SIG-M5 treated with dmso at 0.1 percent for 504 hours (cell line): ENCODE results near the gene TSPAN9.
A peak's percentile ranks its signal among the peaks of the same experiment; 100 is the strongest.

Source experiments
- DNase-seq: peaks from one replicate; lab custom pipeline; 2025; ENCODE audit not compliant: unreplicated experiment; lab: John Stamatoyannopoulos, UW

The TSPAN9 gene

GRCh38 chr12:3265406-3265805 is 188.2 kb downstream of the TSPAN9 start:
- no peak for DNase-seq

GRCh38 chr12:3266638-3267037 is 189.5 kb downstream of the TSPAN9 start:
- no peak for DNase-seq

- DNase-seq: no peak
Measured at GRCh38 chr12:3267690-3268089, 190.5 kb downstream of the TSPAN9 start.

DNA sequence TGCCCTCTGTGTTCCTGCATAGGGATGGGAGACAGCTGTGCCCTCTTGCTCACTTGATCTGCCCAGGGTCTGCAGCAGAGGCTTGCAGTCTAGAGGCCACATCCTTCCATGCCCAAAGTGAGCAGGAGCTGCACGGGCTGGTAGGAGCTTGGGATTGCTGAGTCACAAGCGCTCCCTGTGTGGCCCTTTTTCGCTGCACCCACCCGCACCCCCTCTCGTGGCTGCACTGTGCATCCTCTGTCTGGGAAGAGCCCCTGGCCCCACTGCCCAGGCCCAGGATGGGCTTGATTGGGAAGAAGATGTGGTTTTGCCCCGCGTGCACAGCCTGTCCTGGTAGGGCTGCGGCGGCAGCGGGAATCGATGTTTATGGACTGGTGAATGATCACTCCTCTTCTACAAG is 192.4 kb downstream of the TSPAN9 start:
- no peak for DNase-seq

DNA sequence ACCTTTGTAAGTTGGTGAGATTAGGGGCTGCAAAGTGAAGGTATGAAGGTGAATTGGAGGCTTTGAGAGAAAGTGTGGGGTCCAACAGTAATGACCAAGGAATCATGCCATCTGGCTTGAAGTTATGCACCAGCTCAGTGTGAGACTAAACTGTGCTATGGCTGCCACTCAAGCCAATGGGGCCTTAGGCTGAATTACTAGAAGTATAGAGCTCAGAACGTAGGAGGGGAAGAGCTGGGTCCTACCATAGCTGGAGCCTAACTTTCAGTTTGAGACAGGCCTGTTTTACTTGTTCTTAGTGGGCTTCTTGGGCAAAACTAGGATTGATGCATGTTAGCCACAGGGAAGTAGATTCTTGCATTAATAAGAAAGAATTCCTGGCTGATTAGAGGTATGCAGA is 194.0 kb downstream of the TSPAN9 start:
- DNase-seq: no peak

- no peak for DNase-seq
Measured at GRCh38 chr12:3271639-3272038, 194.5 kb downstream of the TSPAN9 start.

- DNase-seq: no peak
Measured at GRCh38 chr12:3272958-3273357, 195.8 kb downstream of the TSPAN9 start.

- no peak for DNase-seq
Measured at GRCh38 chr12:3273409-3273853, 196.3 kb downstream of the TSPAN9 start.

GRCh38 chr12:3274664-3275063 is 197.5 kb downstream of the TSPAN9 start:
- no peak for DNase-seq

GRCh38 chr12:3275171-3276041 is 198.2 kb downstream of the TSPAN9 start:
- DNase-seq: peak; percentile 47

DNA sequence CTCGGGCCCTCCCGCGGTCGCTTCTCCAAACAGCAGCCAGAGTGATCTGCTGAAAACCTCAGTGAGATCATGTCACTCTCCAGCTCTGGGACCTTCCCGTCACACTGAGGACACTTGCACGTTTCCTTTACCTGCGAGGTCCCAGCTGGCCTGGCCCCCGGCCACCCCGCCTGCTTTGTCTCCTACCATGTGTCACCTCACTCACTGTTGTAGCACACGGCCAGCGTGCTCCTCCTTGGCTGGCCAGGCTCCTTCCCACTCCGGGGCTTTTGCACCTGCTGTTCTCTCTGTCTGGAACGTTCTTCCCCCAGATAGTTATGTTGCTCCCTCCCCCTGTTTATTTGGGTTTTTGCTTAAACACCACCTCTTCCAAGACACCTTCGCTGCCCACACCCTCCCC is 199.0 kb downstream of the TSPAN9 start:
- no peak for DNase-seq

DNA sequence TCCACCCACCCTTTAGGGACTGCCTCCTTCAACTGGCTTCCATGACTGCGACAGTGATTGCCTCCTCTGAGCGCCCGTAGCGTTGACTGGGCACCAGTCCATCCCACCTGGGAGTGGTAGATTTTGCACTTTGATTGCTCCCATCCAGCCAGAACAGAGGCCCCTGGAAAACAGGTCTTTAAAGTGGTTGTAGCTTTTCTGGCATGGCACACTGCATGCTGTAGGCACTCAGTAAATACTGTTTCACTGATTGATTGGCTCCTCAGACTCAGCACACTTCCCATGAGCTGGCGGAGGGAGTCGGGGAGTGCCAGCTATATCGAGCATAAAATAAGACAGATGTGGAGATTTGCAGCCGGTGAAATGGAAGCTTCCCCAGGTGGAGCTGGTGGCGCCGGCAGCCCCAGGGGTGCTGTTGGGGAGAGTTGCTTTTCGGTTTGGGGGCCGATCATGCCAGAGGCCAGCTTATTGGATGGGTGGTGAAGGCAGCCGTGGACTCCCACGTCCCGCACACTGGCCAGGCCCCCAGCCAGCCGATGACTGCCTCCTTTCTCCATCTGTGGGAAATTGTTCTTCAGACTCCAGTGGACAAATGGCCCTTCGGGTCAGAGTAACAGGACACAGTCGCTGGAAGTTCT is 200.2 kb downstream of the TSPAN9 start:
- DNase-seq: no peak

- DNase-seq: no peak
Measured at GRCh38 chr12:3278681-3279414, 201.7 kb downstream of the TSPAN9 start.

- no peak for DNase-seq
Measured at GRCh38 chr12:3279415-3279780, 202.2 kb downstream of the TSPAN9 start.

DNA sequence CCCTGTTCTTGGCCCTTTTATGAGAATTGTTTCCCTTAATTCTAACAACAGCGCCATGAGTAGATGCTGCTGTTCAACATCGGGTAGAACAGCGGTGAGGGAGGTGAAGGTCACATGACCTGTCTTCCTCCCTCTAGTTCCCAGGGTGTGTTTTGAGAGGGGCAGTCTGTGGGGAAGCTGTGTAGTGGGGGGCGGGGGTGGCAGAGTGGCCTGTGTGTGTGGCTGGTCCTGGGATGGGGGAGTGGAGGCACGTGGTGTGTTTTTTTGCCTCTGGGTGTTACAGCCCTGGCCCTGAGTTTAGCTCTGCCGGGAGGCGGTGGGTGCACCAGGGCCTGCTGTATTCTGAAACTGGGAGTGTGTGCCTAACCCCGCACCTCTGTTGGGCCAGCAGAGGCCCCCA is 202.7 kb downstream of the TSPAN9 start:
- no peak for DNase-seq

DNA sequence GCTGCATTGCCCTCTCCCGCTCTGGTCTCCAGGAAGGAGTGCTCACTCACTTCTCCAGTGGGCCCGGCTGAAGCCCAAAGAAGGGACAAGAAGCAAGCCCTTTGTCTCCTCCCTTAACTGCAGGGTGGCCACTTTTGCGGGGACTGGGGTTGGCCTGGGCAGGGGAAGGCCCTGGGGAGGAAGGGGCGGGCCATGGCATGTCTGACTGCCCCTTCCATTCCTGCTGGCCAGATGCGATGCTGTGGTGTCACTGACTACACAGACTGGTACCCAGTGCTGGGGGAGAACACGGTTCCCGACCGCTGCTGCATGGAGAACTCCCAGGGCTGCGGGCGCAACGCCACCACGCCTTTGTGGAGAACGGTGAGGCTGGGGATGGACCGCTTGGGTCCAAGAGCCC is 203.8 kb downstream of the TSPAN9 start:
- DNase-seq: no peak

- no peak for DNase-seq
Measured at GRCh38 chr12:3281588-3282383, 204.6 kb downstream of the TSPAN9 start.

DNA sequence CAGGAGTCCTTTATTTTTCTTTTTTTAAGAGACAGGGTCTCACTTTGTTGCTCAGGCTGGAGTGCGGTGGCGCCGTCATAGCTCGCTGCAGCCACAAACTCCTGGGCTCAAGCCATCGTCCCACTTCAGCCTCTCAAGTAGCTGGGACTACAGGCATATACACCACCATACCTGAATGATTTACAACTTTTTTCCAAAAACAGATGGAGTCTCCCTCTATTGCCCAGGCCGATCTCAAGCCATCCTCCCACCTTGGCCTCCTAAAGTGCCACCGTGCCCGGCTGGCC is 205.1 kb downstream of the TSPAN9 start:
- DNase-seq: no peak

GRCh38 chr12:3283137-3283680 is 206.0 kb downstream of the TSPAN9 start:
- no peak for DNase-seq

- no peak for DNase-seq
Measured at GRCh38 chr12:3284405-3284804, 207.2 kb downstream of the TSPAN9 start.

DNA sequence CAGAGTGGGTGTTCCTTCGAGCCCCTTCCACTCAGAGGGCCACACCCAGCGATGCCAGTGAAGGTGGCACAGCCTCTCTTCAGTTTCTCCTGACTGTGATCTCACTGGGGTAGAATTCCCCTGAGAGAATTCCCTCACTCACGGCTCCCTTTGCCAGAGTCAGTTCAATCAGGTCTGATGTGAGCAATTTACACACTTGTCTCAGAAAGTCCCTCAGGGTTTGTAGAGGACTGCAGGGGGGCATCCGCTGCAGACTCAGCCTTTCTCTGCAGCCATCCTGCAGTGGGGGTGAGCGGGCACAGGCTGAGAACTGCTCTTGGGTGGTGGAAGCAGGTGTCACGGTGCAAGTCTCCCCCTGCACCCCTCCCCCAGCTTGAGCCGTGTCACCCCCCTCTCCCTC is 208.4 kb downstream of the TSPAN9 start:
- DNase-seq: no peak
